ENCODE measurements around the gene MAPKBP1. TPM values are rescaled to one million over a fixed set of nuclear protein-coding genes. Genes with fewer than 3 reads are reported as not detected.
A peak's percentile ranks its signal among the peaks of the same experiment; 100 is the strongest.

MAPKBP1 gene
- total RNA-seq, 4 donors from 2014 or later: 22.1 to 54.6 (median 36.6) TPM

- TF ChIP-seq, protein P1, sequence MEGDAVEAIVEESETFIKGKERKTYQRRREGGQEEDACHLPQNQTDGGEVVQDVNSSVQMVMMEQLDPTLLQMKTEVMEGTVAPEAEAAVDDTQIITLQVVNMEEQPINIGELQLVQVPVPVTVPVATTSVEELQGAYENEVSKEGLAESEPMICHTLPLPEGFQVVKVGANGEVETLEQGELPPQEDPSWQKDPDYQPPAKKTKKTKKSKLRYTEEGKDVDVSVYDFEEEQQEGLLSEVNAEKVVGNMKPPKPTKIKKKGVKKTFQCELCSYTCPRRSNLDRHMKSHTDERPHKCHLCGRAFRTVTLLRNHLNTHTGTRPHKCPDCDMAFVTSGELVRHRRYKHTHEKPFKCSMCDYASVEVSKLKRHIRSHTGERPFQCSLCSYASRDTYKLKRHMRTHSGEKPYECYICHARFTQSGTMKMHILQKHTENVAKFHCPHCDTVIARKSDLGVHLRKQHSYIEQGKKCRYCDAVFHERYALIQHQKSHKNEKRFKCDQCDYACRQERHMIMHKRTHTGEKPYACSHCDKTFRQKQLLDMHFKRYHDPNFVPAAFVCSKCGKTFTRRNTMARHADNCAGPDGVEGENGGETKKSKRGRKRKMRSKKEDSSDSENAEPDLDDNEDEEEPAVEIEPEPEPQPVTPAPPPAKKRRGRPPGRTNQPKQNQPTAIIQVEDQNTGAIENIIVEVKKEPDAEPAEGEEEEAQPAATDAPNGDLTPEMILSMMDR (IDR thresholded peaks at IDR 0.05): no peak
- TF ChIP-seq POLR2A (IDR thresholded peaks at IDR 0.05): no peak
- TF ChIP-seq EP300 (IDR thresholded peaks at IDR 0.05): no peak
- no peak for DNase-seq (ENCODE audit: low spot score in 2 of 2)
- no peak overlapping the region for H3K4me3 ChIP-seq
- peaks cover 0 to 5% (median 0%) of the 10 kb centered on the region in 3 donors for H3K36me3 ChIP-seq
- peaks cover 0 to 16% of the 10 kb centered on the region in 2 donors for H3K27me3 ChIP-seq
- H3K9me3 ChIP-seq: no peaks in the 10 kb centered on the region
- H3K4me1 ChIP-seq: peaks cover 0 to 3% (median 0%) of the 10 kb centered on the region in 4 donors
- 51 to 54% methylated on average over 14 to 15 of the region's 15 CpGs for WGBS, 2 donors
- H3K27ac ChIP-seq: no peak overlapping the region
Observed at GRCh38 chr15:41860049-41860828, 86.0 kb downstream of the MAPKBP1 start.

GRCh38 chr15:41861736-41862356 is 87.6 kb downstream of the MAPKBP1 start:
- WGBS, 2 donors: 86 to 93% methylated on average over 17 to 18 of the region's 18 CpGs
- Histone ChIP-seq H3K36me3 (peaks cover 0 to 5% (median 0%) of the 10 kb centered on the region in 3 donors), H3K9me3 (no peaks in the 10 kb centered on the region), H3K27me3 (peaks cover 0 to 3% of the 10 kb centered on the region in 2 donors), H3K4me1 (peaks cover 0 to 10% (median 0%) of the 10 kb centered on the region in 4 donors), H3K27ac (no peak overlapping the region), H3K4me3 (no peak overlapping the region)
- no peak for TF ChIP-seq POLR2A (IDR thresholded peaks at IDR 0.05)
- TF ChIP-seq, protein P1 (IDR thresholded peaks at IDR 0.05): no peak
- no peak for TF ChIP-seq EP300 (IDR thresholded peaks at IDR 0.05)
- no peak for DNase-seq (ENCODE audit: low spot score in 2 of 2)

DNA sequence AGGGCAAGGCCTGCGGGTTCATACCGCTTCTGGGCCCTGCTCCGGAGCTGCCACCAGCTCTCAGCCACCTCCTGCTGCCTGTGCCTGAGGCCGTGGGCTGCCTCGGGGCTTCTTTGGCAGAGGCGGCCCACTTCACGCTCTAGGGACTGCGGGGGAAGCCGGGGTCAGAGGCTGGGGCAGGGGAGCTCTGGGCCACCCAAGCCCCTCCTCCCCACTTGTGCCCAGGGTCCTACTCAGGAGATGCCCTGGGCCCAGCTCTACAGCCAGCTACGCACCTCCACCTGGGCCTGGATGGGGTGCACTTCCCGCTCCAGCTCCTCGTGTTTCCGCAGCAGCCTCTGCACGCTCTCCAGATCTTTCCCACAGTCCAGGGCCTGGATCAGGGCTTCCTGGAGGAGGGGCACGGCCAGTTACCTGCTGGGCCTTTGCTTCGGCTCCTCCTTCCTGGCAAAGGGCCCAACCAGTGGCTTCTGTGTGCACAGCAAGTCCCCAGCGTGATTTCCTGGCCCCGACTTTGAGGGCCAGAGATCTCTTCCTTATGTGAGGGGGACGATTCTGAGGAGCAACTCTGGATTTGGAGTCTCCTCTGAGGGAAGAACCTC is 88.3 kb downstream of the MAPKBP1 start:
- no peak for DNase-seq (ENCODE audit: low spot score in 2 of 2)
- peaks cover 0 to 5% (median 0%) of the 10 kb centered on the region in 3 donors for H3K36me3 ChIP-seq
- 76 to 77% methylated on average over 16 to 19 of the region's 19 CpGs for WGBS, 2 donors
- peaks cover 0 to 12% (median 0%) of the 10 kb centered on the region in 4 donors for H3K4me1 ChIP-seq
- no peaks in the 10 kb centered on the region for H3K9me3 ChIP-seq
- H3K4me3 ChIP-seq: no peak overlapping the region
- no peak overlapping the region for H3K27ac ChIP-seq
- TF ChIP-seq POLR2A (IDR thresholded peaks at IDR 0.05): no peak
- TF ChIP-seq EP300 (IDR thresholded peaks at IDR 0.05): no peak
- TF ChIP-seq, protein P1 (IDR thresholded peaks at IDR 0.05): no peak
- no peaks in the 10 kb centered on the region for H3K27me3 ChIP-seq

DNA sequence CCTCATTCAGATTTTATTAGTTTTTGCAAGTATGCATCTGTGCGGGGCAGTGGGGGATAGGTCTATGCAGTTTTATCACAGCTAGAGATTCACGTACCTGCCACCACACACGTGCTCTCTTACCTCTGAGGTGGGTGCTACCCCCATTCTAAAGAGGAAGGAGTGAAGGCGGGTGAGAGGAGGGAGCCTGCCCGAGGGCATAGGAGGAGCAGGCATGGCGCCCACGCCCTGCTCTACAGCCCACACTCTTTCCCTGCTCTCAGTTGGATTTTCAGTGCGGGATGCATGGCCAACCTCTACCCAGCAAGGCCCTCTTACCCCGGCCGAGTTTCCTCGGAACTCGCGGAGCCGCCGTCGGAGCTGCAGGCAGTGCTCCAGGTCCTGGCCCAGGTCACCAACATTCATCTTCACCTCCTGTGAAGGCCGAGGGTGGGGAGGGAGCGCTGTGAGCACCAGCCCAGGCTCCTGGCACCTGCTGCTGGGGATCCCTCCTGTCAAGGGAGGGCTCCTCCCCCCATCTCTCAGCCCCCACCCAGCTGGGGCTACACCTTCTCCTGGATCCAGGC is 91.3 kb downstream of the MAPKBP1 start:
- DNase-seq (ENCODE audit: low spot score in 2 of 2): no peak
- 85% methylated on average over 15 to 16 of the region's 18 CpGs for WGBS, 2 donors
- Histone ChIP-seq H3K4me1 (peaks cover 0 to 13% (median 0%) of the 10 kb centered on the region in 4 donors), H3K27ac (peak overlapping the region in 1 of 4 donors; percentile 43), H3K4me3 (no peak overlapping the region), H3K27me3 (no peaks in the 10 kb centered on the region), H3K9me3 (no peaks in the 10 kb centered on the region), H3K36me3 (peaks cover 0 to 5% (median 0%) of the 10 kb centered on the region in 3 donors)
- TF ChIP-seq EP300 (IDR thresholded peaks at IDR 0.05) (no peak), POLR2A (IDR thresholded peaks at IDR 0.05) (no peak)
- TF ChIP-seq, protein P1 (IDR thresholded peaks at IDR 0.05): no peak
